HepG2 (cell line): ENCODE results near the gene DUSP2. TPM values are rescaled to one million over a fixed set of nuclear protein-coding genes. Genes with fewer than 3 reads are reported as not detected.

Source experiments
- ATM ChIP-seq: fragments of 450-650 bp; IDR thresholded peaks from 2 replicates; pipeline ENCODE4 v1.7.1; 2017; ENCODE audit warnings: mild to moderate bottlenecking, borderline replicate concordance
- GABPB1 ChIP-seq: IDR thresholded peaks from 2 replicates; pipeline ENCODE4 v1.6.1; 2016; ENCODE audit warnings: mild to moderate bottlenecking, missing genetic modification reagents, moderate library complexity, missing compliant biosample characterization
- JUNB ChIP-seq: sonication (generic); formaldehyde crosslinking; IDR thresholded peaks from 2 replicates; pipeline ENCODE4 v1.8.0; 2022; ENCODE audit warnings: missing genetic modification reagents, mild to moderate bottlenecking, borderline replicate concordance
- KLF15 ChIP-seq: sonication (generic); formaldehyde crosslinking; IDR thresholded peaks from 2 replicates; pipeline ENCODE4 v1.8.1; 2023; ENCODE audit warnings: borderline replicate concordance, mild to moderate bottlenecking, inconsistent platforms, missing genetic modification reagents, mixed read lengths
- POLR2A ChIP-seq, 2 experiments: IDR thresholded peaks; 2 replicates each; pipeline ENCODE4 v1.6.1; 2011; ENCODE audit warnings: low read depth in 2 of 2, low read length in 2 of 2, mild to moderate bottlenecking in 1 of 2, moderate library complexity in 1 of 2; ENCODE audit not compliant: insufficient read depth in 1 of 2
- SALL2 ChIP-seq: sonication (generic); formaldehyde crosslinking; IDR thresholded peaks from 2 replicates; pipeline ENCODE4 v1.8.1; 2023; ENCODE audit warnings: mild to moderate bottlenecking, missing genetic modification reagents, inconsistent platforms
- SOX5 ChIP-seq: IDR thresholded peaks from 2 replicates; pipeline ENCODE4 v1.6.1; 2016; ENCODE audit warnings: borderline replicate concordance
- SRSF4 ChIP-seq: fragments of 200-400 bp; formaldehyde crosslinking; IDR thresholded peaks from one replicate; pipeline ENCODE4 v1.6.1; 2018; ENCODE audit warnings: mild to moderate bottlenecking, low read depth, low read length, moderate library complexity; ENCODE audit not compliant: poor library complexity, severe bottlenecking
- TOE1 ChIP-seq: sonication (generic); formaldehyde crosslinking; IDR thresholded peaks from 2 replicates; pipeline ENCODE4 v1.4.0; 2020; ENCODE audit warnings: mild to moderate bottlenecking, missing genetic modification reagents
- ZC3H4 ChIP-seq: sonication (generic); formaldehyde crosslinking; IDR thresholded peaks from 2 replicates; pipeline ENCODE4 v1.4.0; 2020; ENCODE audit warnings: missing genetic modification reagents, borderline replicate concordance
- ZNF788 ChIP-seq: sonication (generic); formaldehyde crosslinking; IDR thresholded peaks from 2 replicates; pipeline ENCODE4 v1.5.0; 2020; ENCODE audit warnings: mild to moderate bottlenecking, missing genetic modification reagents, borderline replicate concordance
- polyA plus RNA-seq, 8 experiments: library from polyadenylated mRNA; depleted of rRNA in 3 of 8; stranded (reverse) in 7 of 8; unstranded in 1 of 8; fragments of >200 nt; fragmentation: Illumina TruSeq in 4 of 8; extraction: Trizol in 4 of 8; gene quantifications; 2 replicates each; pipeline versions ENCODE4 v1.2.1 to v1.2.3, GENCODE V29; 2011 to 2016; ENCODE audit warnings: low read depth in 4 of 8, missing spikeins in 1 of 8, mixed read lengths in 1 of 8; ENCODE audit not compliant: insufficient read depth in 1 of 8
- total RNA-seq, 5 experiments: library from RNA; depleted of rRNA; stranded (reverse); fragments of >200 nt; fragmentation: Illumina TruSeq; extraction: Trizol; gene quantifications; 2 replicates each; pipeline ENCODE4 v1.2.3, GENCODE V29; 2016; ENCODE audit warnings: low read depth in 1 of 5
- TF ChIP-seq, protein P1 (sequence below): sonication (generic); formaldehyde crosslinking; IDR thresholded peaks from 2 replicates; pipeline ENCODE4 v1.5.0; 2020; ENCODE audit warnings: missing genetic modification reagents
- TF ChIP-seq, protein P2 (sequence below): sonication (generic); formaldehyde crosslinking; IDR thresholded peaks from 2 replicates; pipeline ENCODE4 v1.5.1; 2020; ENCODE audit warnings: missing genetic modification reagents, mild to moderate bottlenecking, borderline replicate concordance
- TF ChIP-seq, protein P3 (sequence below): sonication (generic); formaldehyde crosslinking; IDR thresholded peaks from 2 replicates; pipeline ENCODE4 v1.8.0; 2022; ENCODE audit warnings: missing genetic modification reagents, mild to moderate bottlenecking, borderline replicate concordance
- TF ChIP-seq, protein P4 (sequence below): sonication (generic); formaldehyde crosslinking; IDR thresholded peaks from 2 replicates; pipeline ENCODE4 v1.5.0; 2020; ENCODE audit warnings: missing genetic modification reagents
- TF ChIP-seq, protein P5 (sequence below): sonication (generic); formaldehyde crosslinking; IDR thresholded peaks from 2 replicates; pipeline ENCODE4 v1.4.0; 2020; ENCODE audit warnings: mild to moderate bottlenecking, missing genetic modification reagents
- TF ChIP-seq, protein P6 (sequence below): IDR thresholded peaks from 2 replicates; pipeline ENCODE4 v1.6.1; 2018; ENCODE audit warnings: missing genetic modification reagents, mild to moderate bottlenecking, missing compliant biosample characterization
- TF ChIP-seq, protein P7 (sequence below): IDR thresholded peaks from 2 replicates; pipeline ENCODE4 v1.6.1; 2016; ENCODE audit warnings: missing compliant biosample characterization, missing genetic modification reagents, borderline replicate concordance
- TF ChIP-seq, protein P8 (sequence below): sonication (generic); formaldehyde crosslinking; IDR thresholded peaks from 2 replicates; pipeline ENCODE4 v1.8.0; 2022; ENCODE audit warnings: missing genetic modification reagents, low read depth, mild to moderate bottlenecking, borderline replicate concordance

DUSP2 gene
- total and polyA plus RNA-seq, 2 of the 13 experiments (the other 11 are each of a cell fraction or from before 2014, with no cell fraction given): not detected

DNA sequence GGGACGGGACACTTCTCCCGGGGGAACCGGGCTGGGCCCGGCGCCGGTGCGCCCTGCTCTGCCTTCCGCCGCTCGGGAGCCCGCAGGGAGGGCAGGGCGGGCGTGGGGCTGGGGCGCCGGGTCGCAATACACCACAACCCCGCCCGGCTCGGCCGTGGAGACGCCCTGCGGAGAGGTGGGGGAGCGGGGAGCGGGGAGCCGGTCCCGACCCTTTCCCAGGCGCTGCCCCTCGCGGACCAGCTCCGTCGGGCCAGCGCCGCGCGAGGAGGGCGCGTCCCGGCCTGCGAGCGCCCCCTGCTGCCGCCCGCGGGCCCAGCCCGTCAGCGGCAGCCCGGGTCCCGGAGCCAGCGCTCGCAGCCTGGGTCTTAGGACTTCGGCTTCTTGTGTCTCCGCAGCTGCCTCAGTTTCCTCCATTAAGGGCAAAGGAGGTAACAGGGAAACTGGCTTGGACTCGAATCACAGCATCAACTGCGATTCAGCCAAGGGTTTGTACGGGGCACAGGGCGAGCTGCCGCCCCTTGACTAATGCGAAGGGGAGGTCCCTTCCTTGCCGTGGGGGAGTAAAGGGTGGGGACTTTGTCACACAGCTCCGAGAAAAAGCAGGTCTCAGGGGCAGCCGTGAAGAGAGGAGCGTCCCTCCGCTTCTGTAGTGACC lies 28.2 kb downstream of the DUSP2 start (continued):
- TF ChIP-seq, protein P1, sequence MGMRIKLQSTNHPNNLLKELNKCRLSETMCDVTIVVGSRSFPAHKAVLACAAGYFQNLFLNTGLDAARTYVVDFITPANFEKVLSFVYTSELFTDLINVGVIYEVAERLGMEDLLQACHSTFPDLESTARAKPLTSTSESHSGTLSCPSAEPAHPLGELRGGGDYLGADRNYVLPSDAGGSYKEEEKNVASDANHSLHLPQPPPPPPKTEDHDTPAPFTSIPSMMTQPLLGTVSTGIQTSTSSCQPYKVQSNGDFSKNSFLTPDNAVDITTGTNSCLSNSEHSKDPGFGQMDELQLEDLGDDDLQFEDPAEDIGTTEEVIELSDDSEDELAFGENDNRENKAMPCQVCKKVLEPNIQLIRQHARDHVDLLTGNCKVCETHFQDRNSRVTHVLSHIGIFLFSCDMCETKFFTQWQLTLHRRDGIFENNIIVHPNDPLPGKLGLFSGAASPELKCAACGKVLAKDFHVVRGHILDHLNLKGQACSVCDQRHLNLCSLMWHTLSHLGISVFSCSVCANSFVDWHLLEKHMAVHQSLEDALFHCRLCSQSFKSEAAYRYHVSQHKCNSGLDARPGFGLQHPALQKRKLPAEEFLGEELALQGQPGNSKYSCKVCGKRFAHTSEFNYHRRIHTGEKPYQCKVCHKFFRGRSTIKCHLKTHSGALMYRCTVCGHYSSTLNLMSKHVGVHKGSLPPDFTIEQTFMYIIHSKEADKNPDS (CRISPR knock-in tag): no peak
- TF ChIP-seq SRSF4 (no peak), TOE1 (CRISPR knock-in tag) (no peak), SALL2 (CRISPR knock-in tag) (no peak), ZC3H4 (CRISPR knock-in tag) (no peak), ZNF788 (no peak), GABPB1 (CRISPR knock-in tag) (no peak), ATM (no peak), JUNB (CRISPR knock-in tag) (no peak), POLR2A (IDR thresholded peaks at IDR 0.05; ENCODE audit: insufficient read depth in 1 of 2, low read depth in 2 of 2, low read length in 2 of 2) (no peak), SOX5 (CRISPR knock-in tag) (no peak), KLF15 (no peak)
- TF ChIP-seq, protein P2, sequence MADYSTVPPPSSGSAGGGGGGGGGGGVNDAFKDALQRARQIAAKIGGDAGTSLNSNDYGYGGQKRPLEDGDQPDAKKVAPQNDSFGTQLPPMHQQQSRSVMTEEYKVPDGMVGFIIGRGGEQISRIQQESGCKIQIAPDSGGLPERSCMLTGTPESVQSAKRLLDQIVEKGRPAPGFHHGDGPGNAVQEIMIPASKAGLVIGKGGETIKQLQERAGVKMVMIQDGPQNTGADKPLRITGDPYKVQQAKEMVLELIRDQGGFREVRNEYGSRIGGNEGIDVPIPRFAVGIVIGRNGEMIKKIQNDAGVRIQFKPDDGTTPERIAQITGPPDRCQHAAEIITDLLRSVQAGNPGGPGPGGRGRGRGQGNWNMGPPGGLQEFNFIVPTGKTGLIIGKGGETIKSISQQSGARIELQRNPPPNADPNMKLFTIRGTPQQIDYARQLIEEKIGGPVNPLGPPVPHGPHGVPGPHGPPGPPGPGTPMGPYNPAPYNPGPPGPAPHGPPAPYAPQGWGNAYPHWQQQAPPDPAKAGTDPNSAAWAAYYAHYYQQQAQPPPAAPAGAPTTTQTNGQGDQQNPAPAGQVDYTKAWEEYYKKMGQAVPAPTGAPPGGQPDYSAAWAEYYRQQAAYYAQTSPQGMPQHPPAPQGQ (CRISPR knock-in tag): 0 out of 2 replicates have a peak, but pooled peaks have one; percentile 42
- TF ChIP-seq, protein P3, sequence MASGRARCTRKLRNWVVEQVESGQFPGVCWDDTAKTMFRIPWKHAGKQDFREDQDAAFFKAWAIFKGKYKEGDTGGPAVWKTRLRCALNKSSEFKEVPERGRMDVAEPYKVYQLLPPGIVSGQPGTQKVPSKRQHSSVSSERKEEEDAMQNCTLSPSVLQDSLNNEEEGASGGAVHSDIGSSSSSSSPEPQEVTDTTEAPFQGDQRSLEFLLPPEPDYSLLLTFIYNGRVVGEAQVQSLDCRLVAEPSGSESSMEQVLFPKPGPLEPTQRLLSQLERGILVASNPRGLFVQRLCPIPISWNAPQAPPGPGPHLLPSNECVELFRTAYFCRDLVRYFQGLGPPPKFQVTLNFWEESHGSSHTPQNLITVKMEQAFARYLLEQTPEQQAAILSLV: peak; percentile 35; the same call in 1 of the 2 replicates
- TF ChIP-seq, protein P4, sequence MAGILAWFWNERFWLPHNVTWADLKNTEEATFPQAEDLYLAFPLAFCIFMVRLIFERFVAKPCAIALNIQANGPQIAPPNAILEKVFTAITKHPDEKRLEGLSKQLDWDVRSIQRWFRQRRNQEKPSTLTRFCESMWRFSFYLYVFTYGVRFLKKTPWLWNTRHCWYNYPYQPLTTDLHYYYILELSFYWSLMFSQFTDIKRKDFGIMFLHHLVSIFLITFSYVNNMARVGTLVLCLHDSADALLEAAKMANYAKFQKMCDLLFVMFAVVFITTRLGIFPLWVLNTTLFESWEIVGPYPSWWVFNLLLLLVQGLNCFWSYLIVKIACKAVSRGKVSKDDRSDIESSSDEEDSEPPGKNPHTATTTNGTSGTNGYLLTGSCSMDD (CRISPR knock-in tag): no peak
- TF ChIP-seq, protein P5, sequence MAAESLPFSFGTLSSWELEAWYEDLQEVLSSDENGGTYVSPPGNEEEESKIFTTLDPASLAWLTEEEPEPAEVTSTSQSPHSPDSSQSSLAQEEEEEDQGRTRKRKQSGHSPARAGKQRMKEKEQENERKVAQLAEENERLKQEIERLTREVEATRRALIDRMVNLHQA (CRISPR knock-in tag): no peak
- TF ChIP-seq, protein P6, sequence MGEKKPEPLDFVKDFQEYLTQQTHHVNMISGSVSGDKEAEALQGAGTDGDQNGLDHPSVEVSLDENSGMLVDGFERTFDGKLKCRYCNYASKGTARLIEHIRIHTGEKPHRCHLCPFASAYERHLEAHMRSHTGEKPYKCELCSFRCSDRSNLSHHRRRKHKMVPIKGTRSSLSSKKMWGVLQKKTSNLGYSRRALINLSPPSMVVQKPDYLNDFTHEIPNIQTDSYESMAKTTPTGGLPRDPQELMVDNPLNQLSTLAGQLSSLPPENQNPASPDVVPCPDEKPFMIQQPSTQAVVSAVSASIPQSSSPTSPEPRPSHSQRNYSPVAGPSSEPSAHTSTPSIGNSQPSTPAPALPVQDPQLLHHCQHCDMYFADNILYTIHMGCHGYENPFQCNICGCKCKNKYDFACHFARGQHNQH (CRISPR knock-in tag): no peak
- TF ChIP-seq, protein P7, sequence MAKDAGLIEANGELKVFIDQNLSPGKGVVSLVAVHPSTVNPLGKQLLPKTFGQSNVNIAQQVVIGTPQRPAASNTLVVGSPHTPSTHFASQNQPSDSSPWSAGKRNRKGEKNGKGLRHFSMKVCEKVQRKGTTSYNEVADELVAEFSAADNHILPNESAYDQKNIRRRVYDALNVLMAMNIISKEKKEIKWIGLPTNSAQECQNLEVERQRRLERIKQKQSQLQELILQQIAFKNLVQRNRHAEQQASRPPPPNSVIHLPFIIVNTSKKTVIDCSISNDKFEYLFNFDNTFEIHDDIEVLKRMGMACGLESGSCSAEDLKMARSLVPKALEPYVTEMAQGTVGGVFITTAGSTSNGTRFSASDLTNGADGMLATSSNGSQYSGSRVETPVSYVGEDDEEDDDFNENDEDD (CRISPR knock-in tag): 0 out of 2 replicates have a peak, but pooled peaks have one; percentile 40
- TF ChIP-seq, protein P8, sequence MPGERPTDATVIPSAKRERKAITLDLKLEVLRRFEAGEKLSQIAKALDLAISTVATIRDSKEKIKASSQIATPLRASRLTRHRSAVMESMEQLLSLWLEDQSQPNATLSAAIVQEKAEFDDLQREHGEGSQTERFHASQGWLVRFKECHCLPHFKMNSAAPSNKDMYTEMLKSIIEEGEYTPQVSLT: no peak
